Gastroesophageal sphincter (tissue), 3 donors: Measurements from ENCODE around the gene MT4.

Source experiments
- POLR2A ChIP-seq, 2 donors: fragments of 450-650 bp; IDR thresholded peaks; one replicate each; pipeline ENCODE4 v1.6.1; 2017; ENCODE audit warnings: antibody characterized with exemption in 2 of 2, mild to moderate bottlenecking in 2 of 2, moderate library complexity in 1 of 2
- POLR2AphosphoS5 ChIP-seq: sonication (generic); formaldehyde crosslinking; IDR thresholded peaks from one replicate; pipeline ENCODE4 v1.6.1; 2017; ENCODE audit warnings: antibody characterized with exemption
- TF ChIP-seq, protein P1 (sequence below), 4 experiments: fragments of 200-600 bp in 2 of 4; fragments of 450-650 bp in 2 of 4; sonication (generic) in 1 of 4; IDR thresholded peaks; one replicate each; pipeline ENCODE4 v1.5.1; 2017 to 2019; ENCODE audit warnings: antibody characterized with exemption in 4 of 4, mild to moderate bottlenecking in 2 of 4, moderate library complexity in 2 of 4

DNA sequence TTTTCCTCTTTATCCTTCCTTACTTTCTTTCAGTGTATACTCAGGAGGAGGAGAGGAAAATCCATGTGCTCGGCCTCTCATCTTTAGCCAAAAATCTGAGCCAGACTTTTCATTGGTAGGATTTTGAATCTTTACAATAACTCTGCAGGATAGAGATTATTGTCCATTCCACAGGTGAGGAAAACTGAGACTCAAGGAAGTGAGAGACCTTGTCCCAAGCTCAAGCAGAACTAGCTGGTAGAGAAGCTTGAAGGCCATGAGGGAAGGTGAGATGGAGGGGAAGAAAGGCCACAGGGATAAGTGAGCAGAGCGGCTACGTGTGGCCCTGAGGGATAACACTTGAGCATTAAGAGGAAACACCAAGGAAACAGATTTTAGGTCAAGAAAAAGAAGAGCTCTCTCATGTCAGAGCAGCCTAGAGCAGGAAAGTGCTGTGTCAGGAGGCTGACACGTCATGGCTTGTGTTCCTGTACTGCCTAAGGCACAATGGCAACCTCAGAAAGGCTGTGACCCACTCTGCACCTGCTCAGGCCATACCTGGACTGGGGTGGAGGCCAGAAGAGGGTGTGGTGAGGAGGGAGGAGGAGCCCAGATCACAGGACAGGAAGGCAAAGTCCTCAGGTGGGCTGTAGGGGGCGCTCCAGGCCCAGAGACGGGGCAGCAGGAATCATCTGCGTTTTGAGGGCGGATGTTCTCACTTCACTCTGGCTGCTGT lies 11.9 kb downstream of the MT4 start:
- TF ChIP-seq, protein P1, sequence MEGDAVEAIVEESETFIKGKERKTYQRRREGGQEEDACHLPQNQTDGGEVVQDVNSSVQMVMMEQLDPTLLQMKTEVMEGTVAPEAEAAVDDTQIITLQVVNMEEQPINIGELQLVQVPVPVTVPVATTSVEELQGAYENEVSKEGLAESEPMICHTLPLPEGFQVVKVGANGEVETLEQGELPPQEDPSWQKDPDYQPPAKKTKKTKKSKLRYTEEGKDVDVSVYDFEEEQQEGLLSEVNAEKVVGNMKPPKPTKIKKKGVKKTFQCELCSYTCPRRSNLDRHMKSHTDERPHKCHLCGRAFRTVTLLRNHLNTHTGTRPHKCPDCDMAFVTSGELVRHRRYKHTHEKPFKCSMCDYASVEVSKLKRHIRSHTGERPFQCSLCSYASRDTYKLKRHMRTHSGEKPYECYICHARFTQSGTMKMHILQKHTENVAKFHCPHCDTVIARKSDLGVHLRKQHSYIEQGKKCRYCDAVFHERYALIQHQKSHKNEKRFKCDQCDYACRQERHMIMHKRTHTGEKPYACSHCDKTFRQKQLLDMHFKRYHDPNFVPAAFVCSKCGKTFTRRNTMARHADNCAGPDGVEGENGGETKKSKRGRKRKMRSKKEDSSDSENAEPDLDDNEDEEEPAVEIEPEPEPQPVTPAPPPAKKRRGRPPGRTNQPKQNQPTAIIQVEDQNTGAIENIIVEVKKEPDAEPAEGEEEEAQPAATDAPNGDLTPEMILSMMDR (IDR thresholded peaks at IDR 0.05): peak; percentile 59 to 83 (median 72)
- TF ChIP-seq POLR2A (IDR thresholded peaks at IDR 0.05) (no peak), POLR2AphosphoS5 (no peak)
